ENCODE results near the gene SEC22A. TPM values are rescaled to one million over a fixed set of nuclear protein-coding genes. Genes with fewer than 3 reads are reported as not detected.

Gene SEC22A
- polyA plus RNA-seq, 10 donors, result 12.6 to 20.5 (median 15.7) TPM

DNA sequence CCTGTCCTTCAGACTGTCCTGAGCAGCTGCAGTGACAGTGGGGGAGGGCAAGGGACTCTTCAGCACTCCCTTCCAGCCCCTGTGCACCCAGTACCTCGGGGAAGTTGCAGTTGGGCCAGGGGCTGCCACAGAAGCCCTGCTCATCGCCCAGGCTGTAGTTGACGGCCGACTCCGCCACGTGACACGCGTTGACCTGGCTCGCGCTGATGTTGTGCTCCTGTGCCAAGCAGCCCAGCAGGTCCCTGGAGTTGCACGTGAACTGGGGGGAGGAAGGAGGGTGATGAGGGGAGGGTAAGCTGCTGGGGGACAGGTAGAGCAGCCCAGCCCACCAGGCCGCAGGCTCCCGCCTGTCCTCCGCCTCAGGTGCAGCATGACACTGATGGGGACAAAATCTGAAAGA is 101.2 kb downstream of the SEC22A start:
- DNase-seq, result no peak

DNA sequence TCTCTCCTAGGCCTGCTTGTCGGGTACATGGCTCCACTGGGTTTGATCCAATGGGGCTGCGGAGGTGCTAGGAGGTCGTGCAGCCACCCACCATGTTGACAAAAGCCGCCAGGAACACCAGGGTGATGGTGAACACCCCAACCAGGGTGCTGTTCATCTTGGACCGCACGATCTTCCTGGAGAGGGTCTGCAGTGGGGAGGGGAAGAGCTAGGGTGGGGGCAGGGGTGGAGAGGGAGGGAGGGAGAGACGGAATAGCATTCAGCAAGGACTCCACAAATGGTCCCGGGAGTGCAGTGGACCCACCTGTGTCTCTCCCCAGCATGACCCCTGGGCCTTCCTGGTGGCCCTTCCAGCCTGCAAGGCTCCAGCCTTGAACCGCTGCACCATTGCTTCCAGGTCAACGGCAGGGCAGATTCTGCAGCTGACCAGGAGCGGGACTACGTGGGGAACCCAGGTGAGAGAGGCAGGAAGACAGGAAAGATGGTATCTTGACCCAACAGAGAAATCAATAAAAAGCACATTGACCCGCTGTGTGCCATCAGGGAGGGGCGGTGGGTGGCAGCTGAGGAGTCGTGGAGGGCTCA is 102.3 kb downstream of the SEC22A start:
- DNase-seq, result no peak

DNA sequence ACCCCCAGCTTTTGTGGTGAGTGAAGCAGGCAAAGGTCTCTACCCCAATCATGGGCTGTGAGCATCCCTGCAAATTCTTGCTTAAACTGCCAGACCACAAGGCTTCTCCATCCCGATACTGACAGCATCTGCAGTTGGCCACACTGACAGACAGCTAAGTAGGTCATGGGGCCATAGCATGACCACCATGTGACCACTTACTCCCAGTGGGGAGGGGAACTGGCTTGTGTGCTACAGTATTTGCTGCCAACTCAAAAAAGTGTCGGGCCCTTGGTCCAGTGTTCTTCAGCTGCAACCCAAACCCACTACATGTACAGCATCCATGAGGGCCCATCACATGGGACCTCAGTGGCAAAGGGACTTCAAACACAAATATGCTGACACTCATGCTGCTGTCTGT is 103.4 kb downstream of the SEC22A start:
- no peak for DNase-seq

DNA sequence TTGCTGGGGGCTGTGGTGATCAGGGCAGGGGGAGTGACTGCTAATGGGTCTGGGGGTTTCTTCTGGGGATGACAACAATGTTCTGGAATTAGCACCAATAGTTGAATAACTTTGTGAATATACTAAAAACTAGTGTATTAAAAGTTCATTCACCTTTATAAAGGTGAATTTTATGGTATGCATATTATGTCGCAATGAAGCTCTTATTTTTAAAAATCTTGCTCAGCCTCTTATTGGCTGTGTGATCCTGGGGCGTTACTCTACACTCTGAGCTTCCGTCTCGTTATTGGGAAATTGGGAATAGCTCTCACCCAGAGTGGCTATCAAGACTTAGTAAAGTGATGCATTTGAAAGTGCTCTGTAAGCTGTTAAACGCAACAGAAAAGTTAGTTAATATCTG is 105.3 kb downstream of the SEC22A start:
- no peak for DNase-seq

DNA sequence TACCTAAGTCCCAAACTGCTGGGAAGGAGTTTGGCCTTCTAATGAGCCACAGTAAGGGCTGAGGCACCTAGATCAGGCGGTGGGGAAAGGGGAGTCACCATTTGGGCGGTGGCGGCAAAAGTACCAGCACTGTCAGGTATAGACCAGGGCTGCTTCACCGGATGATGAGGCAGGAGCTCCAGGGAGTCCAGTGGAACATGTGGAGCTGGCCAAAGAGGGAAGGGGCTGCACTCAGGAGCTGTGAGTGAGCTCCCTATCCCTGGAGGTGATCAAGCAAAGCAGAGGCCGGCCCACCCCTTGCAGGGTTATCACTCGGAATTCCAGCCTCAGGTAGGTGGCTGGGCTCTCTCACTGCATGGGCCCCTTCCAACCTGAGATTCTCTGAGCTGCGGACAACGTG is 108.4 kb downstream of the SEC22A start:
- DNase-seq, result no peak

DNA sequence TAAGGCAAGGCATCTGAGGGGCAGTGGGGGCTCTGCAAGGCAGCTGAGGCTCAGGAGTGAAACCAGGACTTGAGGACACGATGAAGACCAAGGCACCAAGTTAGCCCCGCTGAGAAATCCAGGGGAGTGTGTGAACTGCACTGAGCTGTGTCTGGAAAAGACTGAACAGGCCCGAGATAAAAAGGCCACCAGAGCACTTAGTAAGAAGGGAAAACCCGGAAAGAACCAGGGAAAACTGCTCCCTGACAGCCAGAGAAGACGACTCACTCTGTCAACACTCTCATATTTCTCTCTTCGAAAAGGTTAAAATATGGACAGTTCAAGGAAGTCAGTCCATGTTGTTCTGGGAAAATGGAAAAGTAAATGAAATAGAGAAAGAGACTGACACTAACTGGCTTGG is 109.0 kb downstream of the SEC22A start:
- DNase-seq, result no peak

DNA sequence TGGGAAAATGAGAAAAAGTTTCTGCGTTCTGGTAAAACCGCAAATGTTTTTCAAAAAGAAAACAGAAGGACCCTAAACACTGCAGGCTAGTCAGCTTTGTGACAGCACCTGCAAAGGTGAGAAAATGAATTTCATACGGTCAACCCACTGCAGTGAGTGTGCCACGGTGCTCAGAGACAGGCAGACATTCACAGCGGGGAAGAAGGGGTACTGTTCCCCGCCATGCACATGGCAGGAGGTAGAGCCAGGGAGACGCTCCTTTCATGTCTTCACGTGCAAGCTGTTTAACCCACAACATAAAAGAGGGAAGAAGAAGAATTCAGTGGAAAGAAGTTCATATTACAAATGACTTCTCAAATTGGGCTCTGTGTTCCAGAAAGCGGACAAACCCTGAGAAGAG is 109.5 kb downstream of the SEC22A start:
- no peak for DNase-seq

DNA sequence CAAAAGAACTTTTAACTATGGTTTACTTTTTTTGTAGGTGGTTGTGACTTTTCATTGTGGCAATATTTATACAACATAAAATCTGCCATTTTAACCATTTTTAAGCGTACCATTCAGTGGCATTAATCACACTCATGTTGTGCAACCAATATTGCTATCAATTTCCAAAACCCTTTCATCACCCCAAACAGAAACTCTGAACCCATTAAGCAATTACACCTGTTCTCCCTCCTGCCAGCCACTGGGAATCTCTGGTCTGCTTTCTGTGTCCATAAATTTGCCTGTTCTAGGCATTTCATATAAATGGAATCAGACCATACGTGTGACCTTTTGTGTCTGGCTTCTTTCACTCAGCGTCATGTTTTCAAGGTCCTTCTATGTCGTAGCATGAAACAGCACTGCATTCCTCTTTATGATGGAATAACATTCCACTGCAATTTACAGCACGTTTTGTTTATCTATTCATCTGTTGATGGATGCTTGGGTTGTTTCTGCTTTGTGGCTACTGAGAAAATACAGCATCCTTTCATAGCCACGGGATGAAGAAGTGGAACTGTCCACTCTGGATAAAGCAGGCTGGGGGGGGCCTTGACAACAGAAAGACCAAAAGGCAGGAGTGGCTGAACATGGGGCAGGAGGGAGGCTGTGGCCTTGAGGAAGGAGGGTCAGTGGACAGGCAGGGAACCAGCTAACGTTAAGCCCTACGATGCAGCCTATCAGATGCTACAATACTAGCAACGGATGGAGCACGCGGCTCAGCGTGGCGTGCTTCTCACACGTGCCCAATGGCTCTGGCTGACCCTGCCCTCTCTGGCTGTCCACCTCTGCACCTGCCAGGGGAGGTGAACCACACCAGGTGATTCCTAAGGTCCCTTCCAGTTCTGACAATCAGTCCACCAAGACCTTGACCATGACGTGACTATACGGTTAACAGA is 110.9 kb downstream of the SEC22A start:
- no peak for DNase-seq

DNA sequence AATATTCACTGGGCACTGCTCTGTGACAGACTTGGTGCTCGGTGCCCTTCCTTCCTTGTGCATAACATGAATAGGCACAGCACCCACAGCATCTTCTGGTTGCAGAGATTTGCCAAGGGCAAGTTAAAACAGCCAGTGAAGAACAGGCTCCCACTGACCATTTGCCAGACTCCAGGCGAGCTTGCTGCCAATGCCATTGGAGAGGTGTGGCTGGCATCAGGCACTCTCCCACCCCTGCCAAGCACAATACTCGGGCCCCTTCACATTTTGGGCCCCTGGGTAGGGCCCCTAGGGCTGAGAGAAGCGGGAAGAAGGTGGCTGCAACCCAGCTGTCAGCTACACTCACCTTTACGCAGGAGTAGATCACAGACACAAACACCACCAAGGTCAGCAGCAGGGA is 112.1 kb downstream of the SEC22A start:
- DNase-seq, result no peak

DNA sequence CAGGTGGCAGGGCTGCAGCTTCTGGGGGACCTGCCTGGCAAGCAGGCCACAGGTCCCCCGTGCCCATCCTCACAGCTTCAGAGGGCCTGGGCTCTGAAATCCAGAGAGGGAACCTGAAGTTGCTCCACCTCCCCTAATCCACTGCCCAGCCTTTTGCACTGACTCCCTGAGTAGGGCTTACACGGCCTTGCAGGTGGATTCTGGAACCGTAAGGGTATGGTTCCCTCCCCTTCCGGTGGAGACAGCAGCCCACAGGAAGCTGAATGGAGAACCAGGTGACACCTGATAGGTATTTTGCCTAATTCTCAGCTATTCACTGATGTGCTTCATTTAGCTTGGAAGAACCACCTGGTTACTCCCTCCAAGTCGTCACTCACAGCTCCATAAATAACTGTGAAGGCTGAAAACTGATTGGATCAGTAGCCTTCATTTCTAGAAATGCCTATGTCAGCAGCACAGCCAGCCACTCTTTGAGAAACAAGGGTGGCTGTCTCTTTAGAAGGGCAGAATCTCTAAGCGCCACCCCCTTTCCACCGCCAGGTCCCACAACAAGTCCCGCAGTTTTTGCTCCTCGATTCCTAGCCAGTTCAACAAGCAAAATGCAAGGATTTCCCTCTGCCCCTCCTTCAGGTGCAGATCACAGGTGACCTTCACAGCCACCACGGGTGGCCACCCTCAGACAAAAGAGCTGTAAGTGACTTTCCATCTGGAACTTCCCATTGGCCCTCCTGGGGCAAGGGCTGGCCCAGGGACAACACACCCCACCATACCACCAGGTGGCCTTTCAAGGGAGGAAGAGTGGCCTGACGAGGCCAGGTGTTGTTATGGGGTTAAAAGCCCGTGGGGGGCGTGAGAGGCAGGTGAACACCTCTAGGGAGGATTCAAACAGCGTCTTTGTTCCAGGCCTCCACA is 112.9 kb downstream of the SEC22A start:
- no peak for DNase-seq

DNA sequence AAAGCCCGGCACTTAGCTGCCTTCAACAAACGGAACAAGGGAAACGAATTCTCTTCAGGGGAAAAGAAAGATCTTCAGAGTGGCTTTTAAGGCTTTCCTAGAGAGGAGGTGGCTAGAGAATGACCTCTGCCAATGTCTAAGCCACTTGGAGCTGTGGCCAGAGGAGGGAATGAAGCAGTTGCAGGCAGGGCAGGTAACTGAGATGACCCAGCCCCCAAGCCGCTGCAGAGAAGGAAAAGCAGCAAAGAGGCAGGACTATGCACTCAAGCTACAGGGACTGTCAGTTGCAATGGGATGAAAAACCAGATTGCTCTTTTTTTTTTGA is 113.5 kb downstream of the SEC22A start:
- no peak for DNase-seq

DNA sequence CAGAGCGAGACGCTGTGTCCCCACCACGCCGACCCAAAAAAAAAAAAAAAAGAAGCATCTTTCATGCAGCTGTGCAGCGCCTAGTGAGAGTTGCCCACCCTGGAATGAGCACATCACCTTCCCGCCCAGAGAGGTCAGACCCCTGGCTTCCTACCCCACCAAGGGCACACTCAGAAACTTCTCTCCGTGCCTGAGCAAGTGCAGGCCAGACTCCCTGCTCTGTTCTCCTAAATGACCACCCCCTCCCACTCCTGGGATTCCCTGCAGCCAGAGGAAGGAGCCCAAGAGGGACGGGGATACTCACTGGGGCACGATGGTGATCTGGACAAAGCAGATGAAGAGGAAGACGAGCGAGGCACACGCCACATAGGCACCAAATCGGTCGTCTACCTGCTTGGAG is 116.0 kb downstream of the SEC22A start:
- no peak for DNase-seq

DNA sequence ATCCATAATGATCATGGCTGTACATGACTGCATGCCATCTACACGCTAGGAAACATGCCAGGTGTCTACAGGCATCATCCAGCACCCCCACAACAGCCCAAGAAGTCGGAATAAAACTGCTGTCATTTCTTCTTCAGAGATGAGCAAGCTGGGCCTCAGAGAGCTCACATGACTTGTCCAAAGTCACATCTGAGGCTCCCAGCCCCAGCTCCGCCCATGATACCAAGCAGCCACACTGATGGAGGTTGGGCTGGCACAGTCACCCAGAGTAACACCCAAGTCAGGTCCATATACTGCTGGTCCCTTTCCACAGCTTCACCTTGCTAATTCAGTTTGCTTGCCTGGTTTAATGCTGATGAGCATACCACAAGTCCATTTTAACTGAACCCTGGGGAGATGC is 116.6 kb downstream of the SEC22A start:
- DNase-seq, result no peak

DNA sequence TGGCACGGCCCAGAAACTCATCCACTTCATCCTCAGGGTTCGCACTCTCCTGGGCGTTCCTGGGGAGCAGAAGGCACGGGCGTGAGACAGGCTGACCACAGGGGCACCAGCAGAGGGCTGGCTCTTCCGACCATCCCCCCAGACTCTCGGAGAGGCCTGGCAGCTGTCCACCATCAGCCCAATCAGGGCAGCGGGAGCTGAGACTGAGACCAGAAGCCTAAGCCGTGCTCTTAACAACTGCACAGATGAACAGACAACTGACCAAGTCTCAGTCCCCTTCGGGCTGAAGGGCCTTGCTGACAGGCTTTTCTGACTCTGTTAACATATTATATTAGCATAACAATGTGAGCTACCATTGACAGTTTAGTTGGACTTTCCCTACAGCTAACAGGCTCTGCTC is 118.0 kb downstream of the SEC22A start:
- no peak for DNase-seq

DNA sequence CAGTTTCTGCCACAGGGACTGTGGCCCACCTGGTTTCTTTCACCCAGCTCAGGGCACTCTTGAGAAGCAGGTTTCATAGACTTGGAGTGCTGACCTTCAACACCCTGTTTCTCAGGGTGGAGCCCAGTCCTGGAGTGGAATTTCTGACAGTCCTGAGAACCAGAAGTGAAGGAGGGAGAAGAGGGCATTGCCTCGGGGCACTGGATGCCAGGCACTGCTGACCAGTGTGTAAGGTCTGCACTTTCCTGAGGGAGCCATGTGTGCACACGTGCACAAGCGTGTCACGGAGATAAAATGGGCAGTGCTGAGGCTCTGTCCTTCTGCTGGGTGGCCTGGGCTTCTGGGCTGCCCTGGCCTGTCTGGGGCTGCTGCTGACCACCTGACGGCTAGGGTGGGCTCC is 118.5 kb downstream of the SEC22A start:
- no peak for DNase-seq

DNA sequence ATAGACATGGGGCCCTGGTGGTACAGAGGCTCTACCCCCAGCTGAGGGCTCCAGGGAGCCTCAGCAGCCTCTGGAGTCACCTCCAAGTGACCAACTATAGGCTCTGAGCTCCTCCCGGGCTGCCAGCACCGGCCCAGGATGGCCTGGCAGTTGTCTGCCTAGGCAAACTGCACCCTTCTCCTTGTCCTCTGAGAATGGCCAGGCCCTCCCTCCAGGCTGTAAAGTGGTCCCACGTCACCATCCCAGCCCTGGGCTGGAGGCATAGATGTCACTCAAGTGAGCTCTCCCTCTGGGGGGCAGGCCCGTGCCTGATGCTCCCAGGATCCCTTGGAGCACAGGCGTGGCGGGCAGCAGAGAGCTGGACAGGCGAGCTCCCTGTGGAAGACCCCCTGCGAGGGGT is 120.1 kb downstream of the SEC22A start:
- no peak for DNase-seq

DNA sequence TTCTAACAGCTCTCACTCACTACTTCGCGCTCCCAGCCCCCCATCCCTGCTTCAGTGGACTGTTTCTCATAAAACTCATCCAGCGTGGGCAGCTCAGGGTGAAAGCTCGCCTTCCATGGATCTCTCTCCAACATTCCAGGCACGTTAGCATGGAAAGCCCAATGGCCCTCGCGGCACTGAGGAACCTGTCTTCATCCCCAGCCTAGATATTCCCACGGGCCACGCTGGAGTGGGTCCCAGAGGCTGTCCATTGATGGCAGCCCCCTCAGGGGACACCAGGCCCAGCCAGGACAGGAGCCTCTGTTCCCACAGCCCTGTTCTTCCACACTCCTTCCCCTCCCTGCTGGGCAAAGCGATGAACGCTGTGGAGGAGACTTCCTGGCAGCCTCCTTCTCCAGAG is 121.1 kb downstream of the SEC22A start:
- no peak for DNase-seq

Other genes starting within 250 kb of the SEC22A start
- 10 to 100 TPM; 17.2 to 35.6 (median 24.2) TPM for gene SEMA5B, start 174.2 kb upstream of the SEC22A start, polyA plus RNA-seq (ENCODE audit: insufficient read length in 10 of 10)
- gene PDIA5, start 134.9 kb upstream of the SEC22A start, polyA plus RNA-seq (ENCODE audit: insufficient read length in 10 of 10), result 10 to 100 TPM; 18.4 to 29.2 (median 25.1) TPM
- gene ADCY5, start 247.1 kb downstream of the SEC22A start, polyA plus RNA-seq (ENCODE audit: insufficient read length in 10 of 10), result 1 to 10 TPM; 2.9 to 5.2 (median 3.8) TPM

Data from muscle of back (tissue), 11 donors.